ENCODE data around the gene TRIO. TPM values are rescaled to one million over a fixed set of nuclear protein-coding genes. Genes with fewer than 3 reads are reported as not detected.

Gene TRIO
- total and polyA plus RNA-seq, 10 of the 15 experiments (the other 5 are each of a cell fraction or from before 2014, with no cell fraction given) = 5.1 to 96.4 (median 44.6) TPM

- DNase-seq (ENCODE audit: low read depth, low spot score) (no peak), FAIRE-seq (no peak), ATAC-seq (no peak)
- in situ Hi-C loops (cut with MboI) (no loop called here), intact Hi-C loops (cut with micrococcal nuclease; ENCODE audit: unreplicated experiment) (no loop called here)
- Histone ChIP-seq H3K4me3 (no peak overlapping the region), H3K79me2 (ENCODE audit: control insufficient read depth, insufficient read depth, low read length) (no peaks in the 10 kb centered on the region), H3K9me3 (replicated peaks; ENCODE audit: control insufficient read depth, insufficient read depth, low read length) (no peaks in the 10 kb centered on the region), H3K27ac (ENCODE audit: control insufficient read depth, insufficient read depth) (no peak overlapping the region), H3K4me1 (ENCODE audit: control insufficient read depth, insufficient read depth, low read length) (no peaks in the 10 kb centered on the region), H2AFZ (ENCODE audit: control insufficient read depth, low read depth, low read length) (no peak overlapping the region), H3K9ac (ENCODE audit: control insufficient read depth, insufficient read depth, low read length) (no peak overlapping the region), H3K4me2 (ENCODE audit: control insufficient read depth, insufficient read depth) (no peak overlapping the region), H4K20me1 (ENCODE audit: control insufficient read depth, insufficient read depth) (no peaks in the 10 kb centered on the region), H3K27me3 (replicated peaks in 1 of 2; ENCODE audit: control insufficient read depth in 2 of 2, insufficient read depth in 2 of 2, low read length in 1 of 2) (no peaks in the 10 kb centered on the region), H3K36me3 (ENCODE audit: control insufficient read depth in 2 of 2, insufficient read depth in 2 of 2, low read length in 1 of 2) (peaks cover 24 to 30% of the 10 kb centered on the region in 2 experiments)
- POLR2A ChIA-PET = no interaction called here
- 95% methylated on average over 15 of the region's 15 CpGs for WGBS (ENCODE audit: insufficient coverage, insufficient replicate concordance, low lambda C conversion rate, missing lambda C conversion rate)
- RAD21 ChIA-PET (ENCODE audit: unreplicated experiment) = no interaction called here
- CTCF ChIA-PET = no interaction called here
- SMC1A ChIA-PET (ENCODE audit: uncharacterized antibody, unreplicated experiment) = no interaction called here
- no TSS peak for BruUV-seq (replicated peaks)
- TF ChIP-seq ZNF384 (IDR thresholded peaks at IDR 0.05; ENCODE audit: borderline replicate concordance, low read depth, low read length) (no peak), BCL3 (IDR thresholded peaks at IDR 0.05; ENCODE audit: borderline replicate concordance, insufficient read depth, low read depth, low read length, poor library complexity, severe bottlenecking) (no peak), RAD51 (IDR thresholded peaks at IDR 0.05) (no peak), MEF2A (IDR thresholded peaks at IDR 0.05; ENCODE audit: insufficient read depth, low read depth, low read length) (no peak), PML (IDR thresholded peaks at IDR 0.05; ENCODE audit: low read length) (no peak), SUPT20H (IDR thresholded peaks at IDR 0.05; ENCODE audit: borderline replicate concordance, control insufficient read depth, low read depth, low read length) (no peak), BHLHE40 (IDR thresholded peaks at IDR 0.05; ENCODE audit: borderline replicate concordance in 1 of 2, low read depth in 2 of 2, low read length in 1 of 2) (no peak), MAX (IDR thresholded peaks at IDR 0.05; ENCODE audit: low read depth, low read length) (no peak), MTA2 (IDR thresholded peaks at IDR 0.05; ENCODE audit: low read depth) (no peak), SIX5 (IDR thresholded peaks at IDR 0.05; ENCODE audit: low read depth, low read length, severe bottlenecking) (no peak), MYC (IDR thresholded peaks at IDR 0.05; ENCODE audit: insufficient read depth, insufficient read length, insufficient replicate concordance, low read length, severe bottlenecking) (no peak), POLR2A (IDR thresholded peaks at IDR 0.05; ENCODE audit: low read depth, low read length) (no peak), BCL11A (IDR thresholded peaks at IDR 0.05; ENCODE audit: low read depth, low read length) (no peak), ZSCAN29 (IDR thresholded peaks at IDR 0.05) (no peak), ZZZ3 (IDR thresholded peaks at IDR 0.05; ENCODE audit: control insufficient read depth, insufficient read length, low read depth) (no peak), GATAD2B (conservative IDR thresholded peaks at IDR 0.05; ENCODE audit: low read depth) (no peak), STAT3 (IDR thresholded peaks at IDR 0.05; ENCODE audit: low read depth, low read length) (no peak), CBX5 (IDR thresholded peaks at IDR 0.05; ENCODE audit: low read depth) (no peak), ZBTB33 (IDR thresholded peaks at IDR 0.05) (no peak), BRCA1 (IDR thresholded peaks at IDR 0.05; ENCODE audit: low read depth, low read length) (no peak)
These were observed 321.5 kb downstream of the TRIO start for GRCh38 chr5:14464671-14465070.
